DOHH2 (cell line): Measurements from ENCODE around the gene FLCN.

Experiments
- H3F3A ChIP-seq: fragments of 200-600 bp; sonication (generic), shearing (Covaris generic); 2 replicates; pipeline ENCODE4 v1.6.0; 2016; ENCODE audit warnings: antibody characterized with exemption, mild to moderate bottlenecking; ENCODE audit not compliant: control insufficient read depth, insufficient read depth
- H3K27ac ChIP-seq: fragments of 200-600 bp; sonication (generic); 2 replicates; pipeline ENCODE4 v1.5.1; 2014; ENCODE audit warnings: low read depth, mild to moderate bottlenecking, low read length, moderate library complexity
- H3K27me3 ChIP-seq: fragments of 200-600 bp; sonication (generic); 2 replicates; pipeline ENCODE4 v1.6.1; 2014; ENCODE audit warnings: mild to moderate bottlenecking, low read length, mixed read lengths; ENCODE audit not compliant: control insufficient read depth
- H3K36me3 ChIP-seq: fragments of 200-600 bp; sonication (generic); 2 replicates; pipeline ENCODE4 v1.6.1; 2014; ENCODE audit warnings: mild to moderate bottlenecking, low read length, moderate library complexity, mixed read lengths; ENCODE audit not compliant: control insufficient read depth
- H3K4me1 ChIP-seq: fragments of 200-600 bp; sonication (generic); 2 replicates; pipeline ENCODE4 v1.6.1; 2014; ENCODE audit warnings: mild to moderate bottlenecking, low read length, mixed read lengths; ENCODE audit not compliant: control insufficient read depth
- H3K4me2 ChIP-seq: fragments of 200-600 bp; sonication (generic); 2 replicates; pipeline ENCODE4 v1.6.0; 2014; ENCODE audit warnings: mild to moderate bottlenecking, low read length, moderate library complexity
- H3K4me3 ChIP-seq: fragments of 200-600 bp; sonication (generic); 2 replicates; pipeline ENCODE4 v1.5.1; 2014; ENCODE audit warnings: mild to moderate bottlenecking, low read length, mixed read lengths
- H3K79me2 ChIP-seq: fragments of 200-600 bp; sonication (generic); 2 replicates; pipeline ENCODE4 v1.6.1; 2014; ENCODE audit warnings: mild to moderate bottlenecking, low read length, mixed read lengths; ENCODE audit not compliant: control insufficient read depth
- H3K9me2 ChIP-seq: fragments of 200-600 bp; sonication (generic); replicated peaks from 2 replicates; pipeline ENCODE4 v1.6.1; 2014; ENCODE audit warnings: mild to moderate bottlenecking, low read length, mixed read lengths; ENCODE audit not compliant: control insufficient read depth
- H3K9me3 ChIP-seq: fragments of 200-600 bp; sonication (generic); 2 replicates; pipeline ENCODE4 v1.6.1; 2014; ENCODE audit warnings: antibody characterized with exemption, low read length, mixed read lengths; ENCODE audit not compliant: control insufficient read depth, insufficient read depth
- H4K20me1 ChIP-seq: fragments of 200-600 bp; sonication (generic); 2 replicates; pipeline ENCODE4 v1.6.0; 2014; ENCODE audit warnings: low read depth, mild to moderate bottlenecking, antibody characterized with exemption, low read length, moderate library complexity; ENCODE audit not compliant: control insufficient read depth, insufficient read depth
- EZH2phosphoT487 ChIP-seq: fragments of 200-600 bp; sonication (generic); IDR thresholded peaks from 2 replicates; pipeline ENCODE4 v1.6.1; 2017; ENCODE audit warnings: borderline replicate concordance, mild to moderate bottlenecking, antibody characterized with exemption, low read length, moderate library complexity, mixed read lengths
- TF ChIP-seq, protein P1 (sequence below): fragments of 200-600 bp; sonication (generic); IDR thresholded peaks from one replicate; pipeline ENCODE4 v1.5.1; 2014; ENCODE audit warnings: antibody characterized with exemption, mild to moderate bottlenecking, low read depth, low read length; ENCODE audit not compliant: poor library complexity, severe bottlenecking

Gene FLCN

DNA sequence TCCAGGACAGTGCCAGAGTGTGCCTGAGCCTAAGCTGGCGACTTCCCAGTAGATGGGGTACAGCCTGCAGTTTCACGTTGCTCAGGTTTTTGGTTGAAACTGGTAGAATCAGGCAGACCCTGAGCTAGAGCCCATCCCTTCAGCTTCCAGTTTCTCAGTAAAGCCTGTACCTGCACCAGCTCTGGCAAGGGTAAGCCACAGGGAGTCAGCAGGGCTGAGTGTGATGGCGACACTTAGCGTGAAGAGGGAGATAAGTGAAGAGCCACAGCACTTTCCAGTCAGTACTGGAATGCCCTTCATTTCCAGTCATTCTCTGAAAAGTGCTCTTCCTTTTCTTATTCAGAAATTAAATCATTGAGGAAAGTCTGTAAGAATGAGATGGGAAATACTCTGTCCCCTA is 53.2 kb downstream of the FLCN start:
- H3K9me2 ChIP-seq: no peaks in the 10 kb centered on the region
- no peaks in the 10 kb centered on the region for H3F3A ChIP-seq
- no peak for TF ChIP-seq EZH2phosphoT487
- TF ChIP-seq, protein P1, sequence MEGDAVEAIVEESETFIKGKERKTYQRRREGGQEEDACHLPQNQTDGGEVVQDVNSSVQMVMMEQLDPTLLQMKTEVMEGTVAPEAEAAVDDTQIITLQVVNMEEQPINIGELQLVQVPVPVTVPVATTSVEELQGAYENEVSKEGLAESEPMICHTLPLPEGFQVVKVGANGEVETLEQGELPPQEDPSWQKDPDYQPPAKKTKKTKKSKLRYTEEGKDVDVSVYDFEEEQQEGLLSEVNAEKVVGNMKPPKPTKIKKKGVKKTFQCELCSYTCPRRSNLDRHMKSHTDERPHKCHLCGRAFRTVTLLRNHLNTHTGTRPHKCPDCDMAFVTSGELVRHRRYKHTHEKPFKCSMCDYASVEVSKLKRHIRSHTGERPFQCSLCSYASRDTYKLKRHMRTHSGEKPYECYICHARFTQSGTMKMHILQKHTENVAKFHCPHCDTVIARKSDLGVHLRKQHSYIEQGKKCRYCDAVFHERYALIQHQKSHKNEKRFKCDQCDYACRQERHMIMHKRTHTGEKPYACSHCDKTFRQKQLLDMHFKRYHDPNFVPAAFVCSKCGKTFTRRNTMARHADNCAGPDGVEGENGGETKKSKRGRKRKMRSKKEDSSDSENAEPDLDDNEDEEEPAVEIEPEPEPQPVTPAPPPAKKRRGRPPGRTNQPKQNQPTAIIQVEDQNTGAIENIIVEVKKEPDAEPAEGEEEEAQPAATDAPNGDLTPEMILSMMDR: no peak
- no peak overlapping the region for H3K4me2 ChIP-seq
- H3K4me1 ChIP-seq: peaks cover 15% of the 10 kb centered on the region
- H3K4me3 ChIP-seq: no peak overlapping the region
- no peak overlapping the region for H3K27ac ChIP-seq
- peaks cover 48% of the 10 kb centered on the region for H3K36me3 ChIP-seq
- H3K27me3 ChIP-seq: no peaks in the 10 kb centered on the region
- no peaks in the 10 kb centered on the region for H3K79me2 ChIP-seq
- H3K9me3 ChIP-seq: no peaks in the 10 kb centered on the region
- no peaks in the 10 kb centered on the region for H4K20me1 ChIP-seq

DNA sequence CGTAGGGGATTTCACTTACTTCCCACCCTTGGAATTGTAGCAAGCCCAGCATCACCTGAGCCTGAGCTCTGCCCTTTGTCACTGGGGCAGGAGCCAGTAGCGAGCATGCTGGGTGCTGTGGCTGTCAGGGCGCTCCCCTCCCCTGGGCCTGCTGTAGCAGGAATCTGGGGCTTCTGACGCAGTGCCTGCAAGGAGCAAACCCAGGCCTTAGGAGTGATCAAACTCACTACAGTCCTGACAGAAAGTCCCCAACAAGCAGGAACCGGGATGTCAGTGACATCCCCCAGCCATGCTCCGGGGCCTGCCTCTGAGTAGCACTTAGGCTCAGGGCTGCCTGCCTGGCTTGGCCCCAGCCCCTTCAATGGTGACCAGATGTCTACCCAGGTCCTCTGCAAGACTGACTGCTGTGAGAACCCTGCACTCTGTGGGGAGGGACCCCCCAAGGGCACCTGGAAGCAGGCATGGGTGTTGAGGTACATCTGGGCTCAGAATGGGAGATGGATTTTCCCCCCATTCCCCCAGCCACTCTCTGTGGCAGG is 54.3 kb downstream of the FLCN start:
- no peak for TF ChIP-seq EZH2phosphoT487
- TF ChIP-seq, protein P1: no peak
- Histone ChIP-seq H3K27ac (no peak overlapping the region), H3K4me2 (no peak overlapping the region), H3K9me3 (no peaks in the 10 kb centered on the region), H3K36me3 (peaks cover 54% of the 10 kb centered on the region), H3K4me3 (no peak overlapping the region), H3K9me2 (no peaks in the 10 kb centered on the region), H3K27me3 (no peaks in the 10 kb centered on the region), H3K4me1 (peaks cover 12% of the 10 kb centered on the region), H3K79me2 (no peaks in the 10 kb centered on the region), H3F3A (no peaks in the 10 kb centered on the region), H4K20me1 (no peaks in the 10 kb centered on the region)

DNA sequence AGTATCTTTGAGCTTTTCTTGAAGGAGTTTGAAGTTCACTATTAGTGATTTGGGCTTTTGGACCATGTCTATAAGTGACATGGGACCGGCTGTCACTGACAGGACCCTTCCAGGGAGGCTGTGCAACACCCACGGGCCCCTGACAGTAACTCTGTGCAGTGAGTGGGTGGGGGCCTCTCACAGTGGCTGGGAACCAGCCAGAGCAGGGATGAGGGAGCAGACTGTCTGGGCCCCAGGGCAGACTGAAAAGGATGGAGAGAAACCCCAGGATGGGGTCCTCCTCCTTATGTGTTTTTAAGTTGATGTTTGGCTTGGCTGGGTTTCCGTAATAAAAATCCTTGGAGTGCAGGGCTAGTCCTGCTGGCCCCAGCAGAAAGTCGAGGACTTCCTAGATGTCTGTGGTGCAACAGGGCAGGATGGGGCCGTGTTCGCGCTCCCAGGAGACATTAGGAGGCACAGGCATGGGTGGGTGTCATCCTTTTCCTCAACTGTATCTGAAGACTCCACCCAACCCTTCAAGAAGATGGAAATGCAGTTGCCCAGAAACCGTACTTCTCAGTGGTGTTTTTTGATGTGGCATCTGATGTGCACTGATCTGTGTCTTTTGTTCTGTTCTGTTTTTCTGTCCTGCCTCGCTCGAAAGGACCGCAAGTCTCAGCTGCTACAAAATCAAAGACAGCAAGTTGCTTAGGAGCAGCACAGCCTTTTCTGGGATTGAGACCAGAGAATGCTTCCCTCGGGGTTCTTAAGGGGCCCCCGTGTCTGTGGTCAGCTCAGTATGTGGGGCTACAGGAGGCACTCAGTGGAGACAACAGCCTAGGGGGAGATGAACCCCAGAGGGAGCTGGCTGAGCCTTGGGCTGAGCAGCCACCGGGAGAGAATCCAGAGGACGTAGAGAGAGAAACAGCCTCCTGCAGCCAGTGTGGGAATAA is 55.0 kb downstream of the FLCN start:
- Histone ChIP-seq H3K4me3 (no peak overlapping the region), H4K20me1 (no peaks in the 10 kb centered on the region), H3K79me2 (no peaks in the 10 kb centered on the region), H3K9me2 (no peaks in the 10 kb centered on the region), H3K4me2 (no peak overlapping the region), H3K27me3 (no peaks in the 10 kb centered on the region), H3K9me3 (no peaks in the 10 kb centered on the region), H3F3A (no peaks in the 10 kb centered on the region; the same call in 1 of the 2 replicates), H3K4me1 (peaks cover 12% of the 10 kb centered on the region), H3K36me3 (peaks cover 61% of the 10 kb centered on the region), H3K27ac (no peak overlapping the region)
- TF ChIP-seq, protein P1: no peak
- TF ChIP-seq EZH2phosphoT487: no peak
